Loucy (cell line): ENCODE results near the gene RPL39L.

Source experiments
- H2AFZ ChIP-seq: fragments of 200-600 bp; sonication (generic); 2 replicates; pipeline ENCODE4 v1.6.0; 2016; ENCODE audit warnings: antibody characterized with exemption, mild to moderate bottlenecking, low read length, moderate library complexity
- H3F3A ChIP-seq: fragments of 200-600 bp; 2 replicates; pipeline ENCODE4 v1.6.0; 2016; ENCODE audit warnings: antibody characterized with exemption, low read depth, mild to moderate bottlenecking
- H3K27me3 ChIP-seq: fragments of 200-600 bp; sonication (generic); 2 replicates; pipeline ENCODE4 v1.6.1; 2014; ENCODE audit warnings: low read length, mild to moderate bottlenecking; ENCODE audit not compliant: insufficient read depth, poor library complexity, severe bottlenecking
- H3K36me3 ChIP-seq: fragments of 200-600 bp; sonication (generic); 2 replicates; pipeline ENCODE4 v1.6.1; 2016; ENCODE audit warnings: low read length; ENCODE audit not compliant: insufficient read depth
- H3K4me1 ChIP-seq: fragments of 200-600 bp; sonication (generic); 2 replicates; pipeline ENCODE4 v1.5.1; 2014; ENCODE audit warnings: low read length, mild to moderate bottlenecking; ENCODE audit not compliant: insufficient read depth, poor library complexity, severe bottlenecking
- H3K4me2 ChIP-seq: fragments of 200-600 bp; sonication (generic); 2 replicates; pipeline ENCODE4 v1.6.0; 2014; ENCODE audit warnings: antibody characterized with exemption, low read length, low read depth, mild to moderate bottlenecking; ENCODE audit not compliant: poor library complexity, severe bottlenecking
- H3K4me3 ChIP-seq: fragments of 200-600 bp; sonication (generic); 2 replicates; pipeline ENCODE4 v1.5.1; 2014; ENCODE audit warnings: low read length, mild to moderate bottlenecking, mixed read lengths; ENCODE audit not compliant: poor library complexity, severe bottlenecking
- H3K79me2 ChIP-seq: fragments of 200-600 bp; sonication (generic); 2 replicates; pipeline ENCODE4 v1.6.1; 2014; ENCODE audit warnings: low read length; ENCODE audit not compliant: insufficient read depth
- H3K9ac ChIP-seq: fragments of 200-600 bp; sonication (generic); 2 replicates; pipeline ENCODE4 v1.6.0; 2014; ENCODE audit warnings: mild to moderate bottlenecking, low read depth, low read length, moderate library complexity; ENCODE audit not compliant: poor library complexity, severe bottlenecking
- H3K9me2 ChIP-seq: fragments of 200-600 bp; sonication (generic); replicated peaks from 2 replicates; pipeline ENCODE4 v1.6.1; 2016; ENCODE audit warnings: low read depth, low read length, mixed read lengths
- H3K9me3 ChIP-seq: fragments of 200-600 bp; sonication (generic); 2 replicates; pipeline ENCODE4 v1.6.1; 2014; ENCODE audit warnings: mild to moderate bottlenecking, antibody characterized with exemption, low read length, low read depth; ENCODE audit not compliant: insufficient read depth
- H4K20me1 ChIP-seq: fragments of 200-600 bp; sonication (generic); 2 replicates; pipeline ENCODE4 v1.6.0; 2014; ENCODE audit warnings: antibody characterized with exemption, low read length, mild to moderate bottlenecking; ENCODE audit not compliant: insufficient read depth, poor library complexity, severe bottlenecking
- EZH2phosphoT487 ChIP-seq: fragments of 200-600 bp; IDR thresholded peaks from 2 replicates; pipeline ENCODE4 v1.6.1; 2018; ENCODE audit warnings: antibody characterized with exemption, mild to moderate bottlenecking, moderate library complexity, borderline replicate concordance
- TF ChIP-seq, protein P1 (sequence below): fragments of 200-600 bp; sonication (generic); conservative IDR thresholded peaks from 2 replicates; pipeline ENCODE4 v1.5.1; 2014; ENCODE audit warnings: mild to moderate bottlenecking, antibody characterized with exemption, low read length

RPL39L gene

DNA sequence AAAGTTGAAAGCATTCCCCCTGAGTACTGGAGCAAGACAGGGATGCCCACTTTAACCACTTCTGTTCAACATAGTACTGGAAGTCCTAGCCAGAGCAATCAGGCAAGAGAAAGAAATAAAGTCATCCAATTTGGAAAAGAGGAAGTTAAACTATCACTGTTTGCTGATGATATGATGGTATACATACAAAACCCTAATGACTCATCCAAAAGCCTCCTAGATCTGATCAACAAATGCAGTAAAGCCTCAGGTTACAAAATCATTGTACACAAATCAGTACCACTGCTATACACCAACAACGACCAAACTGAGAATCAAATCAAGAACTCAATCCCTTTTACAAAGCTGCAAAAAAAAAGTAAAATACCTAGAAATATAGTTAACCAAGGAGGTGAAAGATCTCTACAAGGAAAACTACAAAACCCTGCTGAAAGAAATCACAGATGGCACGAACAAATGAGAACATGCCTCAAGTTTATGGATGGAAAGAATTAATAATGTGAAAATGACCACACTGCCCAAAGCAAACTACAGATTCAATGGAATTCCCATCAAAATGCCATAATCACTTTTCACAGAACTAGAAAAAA lies 40.3 kb downstream of the RPL39L start:
- Histone ChIP-seq H3K36me3 (no peaks in the 10 kb centered on the region), H2AFZ (no peak overlapping the region), H4K20me1 (no peaks in the 10 kb centered on the region), H3K4me1 (peaks cover 11% of the 10 kb centered on the region), H3K4me2 (no peak overlapping the region), H3K9me3 (no peaks in the 10 kb centered on the region), H3K9ac (no peak overlapping the region), H3K9me2 (no peaks in the 10 kb centered on the region), H3K79me2 (no peaks in the 10 kb centered on the region), H3K27me3 (no peaks in the 10 kb centered on the region), H3K4me3 (no peak overlapping the region), H3F3A (no peaks in the 10 kb centered on the region)
- TF ChIP-seq EZH2phosphoT487 = no peak
- TF ChIP-seq, protein P1, sequence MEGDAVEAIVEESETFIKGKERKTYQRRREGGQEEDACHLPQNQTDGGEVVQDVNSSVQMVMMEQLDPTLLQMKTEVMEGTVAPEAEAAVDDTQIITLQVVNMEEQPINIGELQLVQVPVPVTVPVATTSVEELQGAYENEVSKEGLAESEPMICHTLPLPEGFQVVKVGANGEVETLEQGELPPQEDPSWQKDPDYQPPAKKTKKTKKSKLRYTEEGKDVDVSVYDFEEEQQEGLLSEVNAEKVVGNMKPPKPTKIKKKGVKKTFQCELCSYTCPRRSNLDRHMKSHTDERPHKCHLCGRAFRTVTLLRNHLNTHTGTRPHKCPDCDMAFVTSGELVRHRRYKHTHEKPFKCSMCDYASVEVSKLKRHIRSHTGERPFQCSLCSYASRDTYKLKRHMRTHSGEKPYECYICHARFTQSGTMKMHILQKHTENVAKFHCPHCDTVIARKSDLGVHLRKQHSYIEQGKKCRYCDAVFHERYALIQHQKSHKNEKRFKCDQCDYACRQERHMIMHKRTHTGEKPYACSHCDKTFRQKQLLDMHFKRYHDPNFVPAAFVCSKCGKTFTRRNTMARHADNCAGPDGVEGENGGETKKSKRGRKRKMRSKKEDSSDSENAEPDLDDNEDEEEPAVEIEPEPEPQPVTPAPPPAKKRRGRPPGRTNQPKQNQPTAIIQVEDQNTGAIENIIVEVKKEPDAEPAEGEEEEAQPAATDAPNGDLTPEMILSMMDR = no peak

DNA sequence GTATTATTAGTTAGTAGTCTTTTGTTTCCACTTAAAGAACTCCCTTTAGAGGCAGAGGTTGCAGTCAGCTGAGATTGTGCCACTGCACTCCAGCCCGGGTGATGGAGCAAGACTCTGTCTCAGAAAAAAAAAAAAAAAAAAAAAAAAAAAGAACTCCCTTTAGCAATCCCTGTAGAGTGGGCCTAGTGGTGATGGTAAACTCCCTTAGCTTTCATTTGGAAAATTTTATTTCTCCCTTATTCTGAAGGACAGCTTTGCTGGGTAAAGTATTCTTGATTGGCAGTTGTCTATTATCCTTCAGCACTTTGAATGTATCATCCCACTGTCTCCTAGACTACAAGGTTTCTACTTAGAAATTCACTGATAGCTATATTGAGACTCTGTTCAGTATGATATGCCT lies 46.0 kb downstream of the RPL39L start:
- H3K36me3 ChIP-seq = no peaks in the 10 kb centered on the region
- H3K79me2 ChIP-seq = no peaks in the 10 kb centered on the region
- no peaks in the 10 kb centered on the region for H3K9me2 ChIP-seq
- H2AFZ ChIP-seq = no peak overlapping the region
- TF ChIP-seq, protein P1 = no peak
- no peak for TF ChIP-seq EZH2phosphoT487
- no peaks in the 10 kb centered on the region for H3K27me3 ChIP-seq
- no peaks in the 10 kb centered on the region for H3K4me1 ChIP-seq
- H4K20me1 ChIP-seq = no peaks in the 10 kb centered on the region
- H3K9ac ChIP-seq = no peak overlapping the region
- H3K9me3 ChIP-seq = peaks cover 4% of the 10 kb centered on the region; the same call in 1 of the 2 replicates
- H3F3A ChIP-seq = no peaks in the 10 kb centered on the region
- no peak overlapping the region for H3K4me2 ChIP-seq
- no peak overlapping the region for H3K4me3 ChIP-seq

DNA sequence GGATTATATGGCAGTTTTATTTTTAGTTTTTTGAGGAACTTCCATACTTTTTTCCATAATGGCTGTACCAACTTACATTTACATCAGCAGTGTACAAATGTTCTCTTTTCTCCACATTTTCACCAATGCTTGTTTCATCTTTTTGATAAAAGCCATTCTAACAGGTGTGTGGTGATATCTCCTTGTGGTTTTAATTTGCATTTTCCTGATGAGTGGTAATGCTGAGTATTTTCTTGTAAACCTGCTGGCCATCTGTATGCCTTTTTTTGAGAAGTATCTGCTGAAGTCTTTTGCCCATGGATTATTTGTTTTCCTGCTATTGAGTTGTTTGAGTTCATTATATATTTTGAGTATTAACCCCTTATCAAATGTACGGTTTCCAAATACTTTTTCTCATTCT lies 50.6 kb downstream of the RPL39L start:
- H3K4me1 ChIP-seq = peaks cover 10% of the 10 kb centered on the region
- no peaks in the 10 kb centered on the region for H3K36me3 ChIP-seq
- H3K4me3 ChIP-seq = no peak overlapping the region
- TF ChIP-seq, protein P1 = no peak
- no peak for TF ChIP-seq EZH2phosphoT487
- no peaks in the 10 kb centered on the region for H3K9me2 ChIP-seq
- H2AFZ ChIP-seq = no peak overlapping the region
- H3K79me2 ChIP-seq = no peaks in the 10 kb centered on the region
- no peak overlapping the region for H3K4me2 ChIP-seq
- no peaks in the 10 kb centered on the region for H3F3A ChIP-seq
- H3K9ac ChIP-seq = no peak overlapping the region
- H3K27me3 ChIP-seq = no peaks in the 10 kb centered on the region
- H4K20me1 ChIP-seq = no peaks in the 10 kb centered on the region
- peaks cover 4% of the 10 kb centered on the region; the same call in 1 of the 2 replicates for H3K9me3 ChIP-seq
